C4-2B (cell line): ENCODE results near the gene PBX1.

Source experiments
- CTCF ChIP-seq: fragments of 450-650 bp; conservative IDR thresholded peaks from 2 replicates; pipeline ENCODE4 v1.5.1; 2017; ENCODE audit warnings: mild to moderate bottlenecking
- ZFX ChIP-seq: fragments of 450-650 bp; IDR thresholded peaks from 2 replicates; pipeline ENCODE4 v1.6.1; 2017

- no peak for TF ChIP-seq CTCF
- no peak for TF ChIP-seq ZFX
Measured at GRCh38 chr1:164723296-164723798, 164.4 kb downstream of the PBX1 start.
